Small intestine (tissue), 7 donors: ENCODE results near the gene MCF2L. TPM values are rescaled to one million over a fixed set of nuclear protein-coding genes. Genes with fewer than 3 reads are reported as not detected.

ENCODE experiments used
- DNase-seq, 2 donors: peaks; one replicate each; pipeline versions ENCODE4 v3.0.0 to v3.0.0-alpha.2; 2013
- FAIRE-seq: peaks from 2 replicates; lab custom pipeline; 2012; peaks lifted over from hg19 to GRCh38; lab: Jason Lieb, UNC
- H3K27ac ChIP-seq, 3 donors: one replicate each; pipeline ENCODE4 v1.5.1; 2013; ENCODE audit warnings: low read length in 2 of 3, mild to moderate bottlenecking in 2 of 3, control low read depth in 1 of 3, inconsistent platforms in 1 of 3, low read depth in 1 of 3, moderate library complexity in 1 of 3
- H3K27me3 ChIP-seq, 3 donors: one replicate each; pipeline ENCODE4 v1.6.1; 2013; ENCODE audit warnings: low read length in 3 of 3, inconsistent platforms in 1 of 3; ENCODE audit not compliant: control insufficient read depth in 3 of 3, insufficient read depth in 3 of 3
- H3K36me3 ChIP-seq, 3 donors: one replicate each; pipeline ENCODE4 v1.6.1; 2013; ENCODE audit warnings: low read length in 3 of 3, inconsistent platforms in 1 of 3, low read depth in 1 of 3, mild to moderate bottlenecking in 1 of 3, moderate library complexity in 1 of 3; ENCODE audit not compliant: control insufficient read depth in 3 of 3, insufficient read depth in 2 of 3
- H3K4me1 ChIP-seq, 3 donors: one replicate each; pipeline ENCODE4 v1.6.1; 2013; ENCODE audit warnings: low read length in 2 of 3, inconsistent platforms in 1 of 3, low read depth in 1 of 3, mild to moderate bottlenecking in 1 of 3, moderate library complexity in 1 of 3; ENCODE audit not compliant: control insufficient read depth in 3 of 3, insufficient read depth in 2 of 3
- H3K4me3 ChIP-seq, 3 donors: one replicate each; pipeline ENCODE4 v1.5.1; 2013; ENCODE audit warnings: low read length in 3 of 3, control low read depth in 1 of 3, inconsistent platforms in 1 of 3, low read depth in 1 of 3, mild to moderate bottlenecking in 1 of 3, moderate library complexity in 1 of 3
- H3K9me3 ChIP-seq, 2 donors: one replicate each; pipeline ENCODE4 v1.6.1; 2013; ENCODE audit warnings: low read depth in 1 of 2, low read length in 1 of 2; ENCODE audit not compliant: control insufficient read depth in 2 of 2, insufficient read depth in 1 of 2
- WGBS, 3 donors: extraction: QIAGEN DNeasy Blood & Tissue Kit; methylation state at CpG; one replicate each; pipeline ENCODE4 v1.1.7; 2013; 5-methylcytosine and 5-hydroxymethylcytosine counted together
- polyA plus RNA-seq, 4 donors: library from polyadenylated mRNA; stranded (reverse) in 3 of 4; unstranded in 1 of 4; fragments of 200-250 nt in 3 of 4; fragments of 120-200 nt in 1 of 4; gene quantifications; one replicate each; pipeline versions ENCODE4 v1.2.1 to v1.2.3, GENCODE V29; 2013
- donor health status: healthy with polysubstance abuse.
- donor health status: control.
- donor health status: control.
- donor health status: Bipolar disorder and iron deficiency.
- donor health status: healthy.

MCF2L gene
- polyA plus RNA-seq, 4 donors, result 12.2 to 37.1 (median 22.0) TPM

GRCh38 chr13:112952759-112953551 lies 16.1 kb upstream of the MCF2L start:
- no peak for FAIRE-seq

DNA sequence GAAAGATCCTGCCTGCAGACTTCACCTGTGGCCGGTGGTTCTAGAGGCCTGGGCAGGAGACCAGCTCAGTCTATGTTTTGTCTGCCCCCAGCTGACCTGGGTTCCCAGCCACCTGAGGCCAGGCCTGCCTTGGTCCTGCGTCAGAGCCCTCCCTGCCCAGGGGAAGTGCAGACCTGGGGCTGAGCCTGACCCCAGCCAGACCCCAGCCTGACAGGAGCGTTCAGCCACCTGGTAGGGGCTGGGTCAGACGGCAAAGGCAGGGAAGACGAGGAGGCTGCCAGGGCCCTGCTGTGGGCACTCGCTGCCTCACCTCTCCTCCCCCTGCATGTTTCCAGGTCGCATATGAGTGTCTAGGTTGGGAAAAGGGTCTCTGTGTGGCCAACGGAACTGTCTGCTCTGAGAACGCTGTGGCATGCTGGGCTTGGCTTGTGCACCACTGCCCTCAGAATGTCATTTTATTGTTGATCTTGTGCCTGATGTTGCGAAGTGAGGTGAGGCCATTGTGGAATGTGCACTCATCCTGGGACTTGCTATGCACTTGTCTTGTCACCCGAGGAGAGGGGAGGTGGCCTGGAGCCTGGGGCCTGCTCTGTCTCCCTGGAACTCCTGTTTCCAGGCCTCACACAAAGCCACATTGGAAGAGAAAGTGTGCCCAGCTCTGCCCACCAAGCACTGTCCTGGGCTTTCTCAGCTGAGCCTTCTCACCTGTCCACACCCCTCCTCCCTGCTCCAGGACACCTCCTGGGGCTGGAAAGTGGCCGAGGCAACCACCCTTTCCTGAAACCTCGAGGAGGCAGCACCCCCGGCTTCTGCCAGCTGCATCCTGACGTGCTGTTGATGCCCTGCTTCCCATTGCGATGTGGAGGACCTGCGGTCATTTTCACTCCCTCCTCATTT lies 15.2 kb upstream of the MCF2L start:
- Histone ChIP-seq H3K27me3 (no peaks in the 10 kb centered on the region), H3K36me3 (peaks cover 0 to 3% (median 0%) of the 10 kb centered on the region in 3 donors), H3K9me3 (no peaks in the 10 kb centered on the region), H3K27ac (no peak overlapping the region), H3K4me1 (no peaks in the 10 kb centered on the region), H3K4me3 (no peak overlapping the region)
- FAIRE-seq (no peak), DNase-seq (no peak)
- WGBS, 3 donors, result 82 to 85% (median 84%) methylated on average over 16 to 17 of the region's 17 CpGs

More at GRCh38 chr13:112952759-112953551, 16.1 kb upstream of the MCF2L start:
- 73 to 83% (median 80%) methylated on average over 17 of the region's 17 CpGs for WGBS, 3 donors
- Histone ChIP-seq H3K9me3 (no peaks in the 10 kb centered on the region), H3K4me1 (no peaks in the 10 kb centered on the region), H3K4me3 (no peak overlapping the region), H3K36me3 (peaks cover 0 to 3% (median 0%) of the 10 kb centered on the region in 3 donors), H3K27me3 (no peaks in the 10 kb centered on the region), H3K27ac (no peak overlapping the region)
- DNase-seq, result no peak

DNA sequence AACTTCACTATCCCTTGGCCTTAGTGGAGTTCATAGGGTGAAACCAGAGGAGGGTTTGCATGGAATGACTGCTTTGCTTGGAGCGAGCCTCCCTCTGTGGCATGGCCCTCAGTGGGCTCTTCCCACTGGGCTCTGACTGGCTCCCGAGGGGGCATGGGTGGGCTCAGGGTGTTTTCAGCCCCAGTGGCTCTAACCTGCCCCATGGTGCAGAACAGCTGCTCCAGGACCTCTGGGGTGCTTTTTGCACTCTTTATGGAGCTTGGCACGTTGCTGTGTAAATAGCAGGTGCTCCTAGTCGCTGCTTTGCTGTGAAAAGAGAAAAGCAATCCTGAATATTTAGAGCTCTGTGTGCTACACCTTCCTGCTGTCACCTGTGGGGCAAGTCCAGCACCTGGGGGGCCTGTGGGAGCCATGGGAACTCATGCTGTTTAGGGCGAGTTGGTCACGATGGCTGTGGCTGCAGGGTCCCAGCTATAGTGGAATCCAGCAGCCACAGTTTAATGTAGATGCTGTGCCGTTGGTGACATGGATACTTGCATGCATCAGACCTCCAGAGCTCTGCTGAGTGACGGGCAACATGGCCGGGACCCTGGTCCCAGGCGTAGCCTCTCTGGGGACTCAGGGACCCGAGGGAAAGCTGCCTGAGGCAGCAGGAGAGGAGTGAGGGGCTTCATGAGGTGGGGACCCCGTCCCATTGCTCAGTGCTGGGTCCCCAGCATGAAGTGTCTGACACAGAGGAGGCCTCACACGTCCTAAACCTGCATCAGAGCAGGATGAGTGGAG lies 14.3 kb upstream of the MCF2L start:
- Histone ChIP-seq H3K4me1 (no peaks in the 10 kb centered on the region), H3K27ac (no peak overlapping the region), H3K36me3 (peaks cover 0 to 3% (median 0%) of the 10 kb centered on the region in 3 donors), H3K9me3 (no peaks in the 10 kb centered on the region), H3K4me3 (no peak overlapping the region), H3K27me3 (no peaks in the 10 kb centered on the region)
- no peak for FAIRE-seq
- no peak for DNase-seq
- WGBS, 3 donors, result 65 to 78% (median 65%) methylated on average over 13 of the region's 13 CpGs

DNA sequence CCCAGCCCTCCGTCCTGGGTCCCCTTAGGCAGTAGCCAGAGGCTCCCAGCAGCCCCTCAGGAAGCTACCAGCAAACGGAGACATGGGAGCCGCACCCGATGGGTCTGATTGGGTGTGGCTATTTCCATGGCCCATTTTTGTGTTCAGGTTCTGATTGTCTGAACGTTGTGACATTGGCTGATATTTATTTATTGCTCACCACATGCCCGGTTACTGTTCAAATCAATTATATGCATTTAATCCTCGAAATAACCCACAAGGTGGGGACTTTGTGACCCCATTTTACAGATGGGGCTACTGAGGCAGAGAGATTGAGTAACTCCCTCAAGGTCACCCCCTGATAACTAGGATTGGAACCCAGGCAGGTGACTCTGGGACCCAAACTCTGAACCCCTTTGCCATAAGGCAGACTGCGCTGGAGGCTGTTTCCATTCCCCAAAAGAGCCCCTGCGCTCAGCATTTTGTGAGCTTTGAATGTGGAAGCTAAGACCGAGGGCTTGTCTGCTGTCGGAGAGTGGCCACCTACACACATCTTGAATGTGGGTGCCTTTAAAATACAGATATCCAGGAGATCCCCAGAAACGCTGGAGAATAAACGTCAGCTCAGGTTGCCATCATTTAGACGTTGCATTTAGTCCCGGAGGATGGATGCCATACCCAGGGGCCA lies 13.6 kb upstream of the MCF2L start:
- H3K4me1 ChIP-seq, result no peaks in the 10 kb centered on the region
- H3K27me3 ChIP-seq, result no peaks in the 10 kb centered on the region
- H3K4me3 ChIP-seq, result no peak overlapping the region
- peaks cover 0 to 3% (median 0%) of the 10 kb centered on the region in 3 donors for H3K36me3 ChIP-seq
- no peak for FAIRE-seq
- H3K27ac ChIP-seq, result no peak overlapping the region
- DNase-seq, result no peak
- WGBS, 3 donors, result 82 to 86% (median 84%) methylated on average over 15 of the region's 15 CpGs
- H3K9me3 ChIP-seq, result no peaks in the 10 kb centered on the region

DNA sequence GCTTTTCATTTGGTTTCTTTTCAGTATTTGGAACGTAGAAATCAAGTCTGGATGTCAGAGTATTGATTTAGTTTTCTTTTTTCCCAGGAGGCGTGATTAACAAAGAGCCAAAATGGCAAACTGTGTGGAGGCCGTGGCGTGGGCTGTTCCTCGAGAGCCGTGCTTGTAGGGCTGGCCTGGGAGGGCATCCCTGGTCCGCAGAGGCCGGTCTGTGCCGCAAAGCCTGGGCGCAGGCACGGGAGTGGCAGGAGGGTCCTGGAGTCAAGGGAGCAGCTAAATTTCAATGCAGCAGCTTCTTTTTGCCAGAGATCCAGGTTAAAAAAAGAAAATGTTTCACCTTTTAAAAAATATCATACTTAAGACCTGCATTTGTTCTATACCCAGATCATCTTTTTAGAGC lies 13.1 kb upstream of the MCF2L start:
- 86 to 92% (median 91%) methylated on average over 11 of the region's 11 CpGs for WGBS, 3 donors
- Histone ChIP-seq H3K4me1 (no peaks in the 10 kb centered on the region), H3K27me3 (no peaks in the 10 kb centered on the region), H3K36me3 (peaks cover 0 to 3% (median 0%) of the 10 kb centered on the region in 3 donors), H3K4me3 (no peak overlapping the region), H3K27ac (no peak overlapping the region), H3K9me3 (no peaks in the 10 kb centered on the region)
- FAIRE-seq, result no peak
- no peak for DNase-seq

DNA sequence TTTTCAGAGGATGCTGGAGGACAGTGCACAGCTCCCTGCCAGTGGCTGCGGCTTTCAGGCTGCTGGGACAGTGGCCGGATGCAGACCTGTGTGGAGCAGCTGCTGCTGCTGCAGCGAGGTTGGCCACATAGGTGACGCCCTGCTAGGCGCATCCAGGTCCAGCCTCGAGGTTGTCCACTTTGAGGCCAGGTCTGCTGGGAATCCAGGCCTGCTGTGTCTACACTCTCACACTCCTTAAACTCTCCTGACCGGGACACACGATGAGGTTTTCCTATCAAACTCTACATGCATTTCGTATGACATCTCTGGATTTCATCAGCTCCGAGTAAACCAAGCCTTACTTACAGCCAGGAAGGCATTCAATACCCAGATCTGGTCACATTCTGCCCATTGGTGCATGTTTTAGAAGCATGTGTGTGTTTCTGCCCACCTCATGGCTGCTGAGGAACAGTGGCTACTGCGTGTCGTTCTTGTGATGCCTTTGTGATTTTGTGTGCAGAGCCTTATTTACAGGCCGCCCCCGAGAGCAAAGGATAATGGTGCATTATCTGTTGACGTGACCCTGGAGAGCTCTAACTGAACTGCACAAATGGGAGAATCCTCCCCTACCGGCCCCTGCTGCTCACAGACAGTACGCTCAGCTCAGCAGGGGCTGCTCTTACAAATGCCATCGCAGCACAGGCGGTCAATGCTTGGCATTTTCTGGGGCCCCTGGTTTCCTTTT lies 12.3 kb upstream of the MCF2L start:
- no peak overlapping the region for H3K27ac ChIP-seq
- no peaks in the 10 kb centered on the region for H3K9me3 ChIP-seq
- 79 to 86% (median 85%) methylated on average over 19 of the region's 19 CpGs for WGBS, 3 donors
- H3K27me3 ChIP-seq, result no peaks in the 10 kb centered on the region
- H3K4me1 ChIP-seq, result no peaks in the 10 kb centered on the region
- DNase-seq (no peak), FAIRE-seq (no peak)
- H3K4me3 ChIP-seq, result no peak overlapping the region
- H3K36me3 ChIP-seq, result peaks cover 0 to 3% (median 0%) of the 10 kb centered on the region in 3 donors

GRCh38 chr13:112957295-112957677 lies 11.7 kb upstream of the MCF2L start:
- H3K9me3 ChIP-seq, result no peaks in the 10 kb centered on the region
- FAIRE-seq (no peak), DNase-seq (no peak)
- no peak overlapping the region for H3K4me3 ChIP-seq
- H3K27me3 ChIP-seq, result no peaks in the 10 kb centered on the region
- peaks cover 0 to 3% (median 0%) of the 10 kb centered on the region in 3 donors for H3K36me3 ChIP-seq
- 80 to 87% (median 83%) methylated on average over 12 of the region's 12 CpGs for WGBS, 3 donors
- no peaks in the 10 kb centered on the region for H3K4me1 ChIP-seq
- H3K27ac ChIP-seq, result no peak overlapping the region
